K562 (cell line): ENCODE measurements around the gene STAM2. TPM values are rescaled to one million over a fixed set of nuclear protein-coding genes. Genes with fewer than 3 reads are reported as not detected.
A peak's percentile ranks its signal among the peaks of the same experiment; 100 is the strongest.
"Not testable (repeated sequence)": the region's sequence is repeated elsewhere in the genome, so short reads cannot be mapped to it uniquely, and the experiment has no call there.

ENCODE experiments used
- ATAC-seq: fragments of 200-7000 bp; cut with Tn5 transposase; 3 replicates; pipeline ENCODE4 v1.9.1; 2020; ENCODE audit warnings: moderate library complexity
- BruUV-seq: library from RNA; stranded (reverse); fragments of 400-500 nt; replicated peaks from 2 replicates; lab custom pipeline; 2021; lab: Mats Ljungman, UMichigan
- CTCF ChIA-PET: fragments of 300-600 bp; formaldehyde crosslinking; extraction: SDS; loops from one replicate; lab custom pipeline; 2021; ENCODE audit warnings: low intra/inter-chr PET ratio; lab: Yijun Ruan, JAX
- POLR2A ChIA-PET: fragments of 300-600, 350-650 bp; sonication (Branson Sonifier 250); formaldehyde crosslinking; extraction: SDS; loops from one replicate; lab custom pipeline; 2021; ENCODE audit warnings: antibody characterized with exemption, inconsistent platforms; lab: Yijun Ruan, JAX
- DNase-seq, 4 experiments: peaks; one replicate each; pipeline versions ENCODE4 v3.0.0 to v3.0.0-alpha.2; 2011 to 2018; ENCODE audit warnings: low spot score in 3 of 4, mixed read lengths in 3 of 4; ENCODE audit errors: extremely low read depth in 1 of 4
- FAIRE-seq: peaks from 2 replicates; lab custom pipeline; 2011; peaks lifted over from hg19 to GRCh38; lab: Jason Lieb, UNC
- H2AFZ ChIP-seq: 2 replicates; pipeline ENCODE4 v1.6.0; 2011; ENCODE audit warnings: low read depth, low read length, control low read depth, inconsistent platforms
- H3K27ac ChIP-seq: fragments of 200-600 bp; 3 replicates; pipeline ENCODE4 v1.8.0; 2011; ENCODE audit warnings: low read depth, mild to moderate bottlenecking, control low read depth, inconsistent platforms, low read length, moderate library complexity, mixed read lengths; ENCODE audit errors: extremely low read depth
- H3K27me3 ChIP-seq, 2 experiments: fragments of 300-600 bp in 1 of 2; 2 replicates in 1 of 2; 3 replicates in 1 of 2; pipeline versions ENCODE4 v1.6.0 to v1.8.0; 2011; ENCODE audit warnings: inconsistent platforms in 2 of 2, low read length in 2 of 2, mild to moderate bottlenecking in 1 of 2, mixed read lengths in 1 of 2, moderate library complexity in 1 of 2; ENCODE audit not compliant: control insufficient read depth in 2 of 2, insufficient read depth in 2 of 2
- H3K36me3 ChIP-seq: fragments of 300-600 bp; 3 replicates; pipeline ENCODE4 v1.8.0; 2011; ENCODE audit warnings: mild to moderate bottlenecking, low read length, inconsistent platforms; ENCODE audit not compliant: control insufficient read depth, insufficient read depth
- H3K4me1 ChIP-seq, 2 experiments: fragments of 200-600 bp in 1 of 2; replicated peaks in 1 of 2; 2 replicates in 1 of 2; 3 replicates in 1 of 2; pipeline versions ENCODE4 v1.5.1 to v1.8.0; 2011; ENCODE audit warnings: inconsistent platforms in 2 of 2, low read length in 2 of 2, mild to moderate bottlenecking in 1 of 2, mixed read lengths in 1 of 2, moderate library complexity in 1 of 2; ENCODE audit not compliant: control insufficient read depth in 2 of 2, insufficient read depth in 2 of 2
- H3K4me2 ChIP-seq: 2 replicates; pipeline ENCODE4 v1.6.1; 2011; ENCODE audit warnings: low read length, control low read depth, inconsistent platforms, mixed read lengths; ENCODE audit not compliant: insufficient read depth
- H3K4me3 ChIP-seq: fragments of 200-600 bp; sonication (generic), shearing (Covaris generic); 2 replicates; pipeline ENCODE4 v1.5.1; 2016; ENCODE audit warnings: control low read depth, inconsistent platforms
- H3K79me2 ChIP-seq: fragments of 200-600 bp; 3 replicates; pipeline ENCODE4 v1.8.0; 2011; ENCODE audit warnings: low read length, inconsistent platforms; ENCODE audit not compliant: control insufficient read depth, insufficient read depth
- H3K9ac ChIP-seq, 2 experiments: 2 replicates each; pipeline versions ENCODE4 v1.6.0 to v1.6.1; 2011; ENCODE audit warnings: low read depth in 2 of 2, low read length in 2 of 2, control low read depth in 1 of 2, inconsistent platforms in 1 of 2, mild to moderate bottlenecking in 1 of 2, mixed read lengths in 1 of 2; ENCODE audit not compliant: insufficient read depth in 1 of 2
- H3K9me1 ChIP-seq: one replicate; pipeline ENCODE4 v1.6.0; 2011; ENCODE audit warnings: inconsistent platforms, mild to moderate bottlenecking, low read length, moderate library complexity; ENCODE audit not compliant: control insufficient read depth, insufficient read depth
- H3K9me3 ChIP-seq: replicated peaks from 2 replicates; pipeline ENCODE4 v1.5.1; 2011; ENCODE audit warnings: low read depth, low read length, inconsistent platforms; ENCODE audit not compliant: control insufficient read depth, insufficient read depth
- H4K20me1 ChIP-seq: replicated peaks from 2 replicates; pipeline ENCODE4 v1.6.1; 2011; ENCODE audit warnings: low read length, inconsistent platforms, mixed read lengths; ENCODE audit not compliant: control insufficient read depth, insufficient read depth
- ARID2 ChIP-seq: fragments of 450-650 bp; IDR thresholded peaks from 2 replicates; pipeline ENCODE4 v1.6.1; 2017; ENCODE audit warnings: antibody characterized with exemption, mild to moderate bottlenecking
- CREB5 ChIP-seq: fragments of 250-450 bp; sonication (Bioruptor Pico); IDR thresholded peaks from 2 replicates; pipeline ENCODE4 v1.5.0; 2020; ENCODE audit warnings: mild to moderate bottlenecking
- HBP1 ChIP-seq: fragments of 450-650 bp; formaldehyde crosslinking; IDR thresholded peaks from 2 replicates; pipeline ENCODE4 v1.4.0; 2022; ENCODE audit warnings: missing genetic modification characterization
- HSF4 ChIP-seq: fragments of 250-450 bp; sonication (Bioruptor Pico); IDR thresholded peaks from 2 replicates; pipeline ENCODE4 v2.1.2; 2022; ENCODE audit warnings: mild to moderate bottlenecking, moderate library complexity, borderline replicate concordance
- JUND ChIP-seq, 2 experiments: IDR thresholded peaks; 2 replicates in 1 of 2; 3 replicates in 1 of 2; pipeline ENCODE4 v1.6.1; 2011; ENCODE audit warnings: borderline replicate concordance in 2 of 2, low read depth in 2 of 2, low read length in 2 of 2, improper control_type of control experiment in 1 of 2, missing biosample characterization in 1 of 2, missing genetic modification characterization in 1 of 2, missing genetic modification reagents in 1 of 2
- L3MBTL2 ChIP-seq: fragments of 450-650 bp; IDR thresholded peaks from 2 replicates; pipeline ENCODE4 v1.6.1; 2016; ENCODE audit warnings: mild to moderate bottlenecking, moderate library complexity
- MCM5 ChIP-seq: fragments of 450-650 bp; IDR thresholded peaks from 2 replicates; pipeline ENCODE4 v1.6.1; 2016; ENCODE audit warnings: low read depth
- MXD1 ChIP-seq: fragments of 250-450 bp; sonication (Bioruptor Pico); IDR thresholded peaks from 2 replicates; pipeline ENCODE4 v1.8.0; 2021; ENCODE audit warnings: borderline replicate concordance, mild to moderate bottlenecking, moderate library complexity; ENCODE audit not compliant: poor library complexity, severe bottlenecking
- PRPF4 ChIP-seq: fragments of 200-400 bp; formaldehyde crosslinking; IDR thresholded peaks from one replicate; pipeline ENCODE4 v1.6.1; 2017; ENCODE audit warnings: low read length, low read depth, mild to moderate bottlenecking; ENCODE audit not compliant: insufficient read depth, poor library complexity, severe bottlenecking
- RAD21 ChIP-seq, 2 experiments: fragments of 250-450 bp in 1 of 2; fragments of 450-650 bp in 1 of 2; sonication (Bioruptor Pico) in 1 of 2; formaldehyde crosslinking in 1 of 2; IDR thresholded peaks in 1 of 2; conservative IDR thresholded peaks in 1 of 2; 2 replicates each; pipeline versions ENCODE4 v1.4.0 to v1.8.0; 2020 to 2022; ENCODE audit warnings: mild to moderate bottlenecking in 2 of 2, moderate library complexity in 1 of 2
- SMARCC2 ChIP-seq: fragments of 450-650 bp; IDR thresholded peaks from 2 replicates; pipeline ENCODE4 v1.6.1; 2017; ENCODE audit warnings: antibody characterized with exemption, moderate library complexity, mild to moderate bottlenecking, low read depth
- SMC3 ChIP-seq: conservative IDR thresholded peaks from 2 replicates; pipeline ENCODE4 v1.6.1; 2011; ENCODE audit warnings: low read depth, low read length, improper control_type of control experiment; ENCODE audit not compliant: insufficient read depth
- TAF1 ChIP-seq: IDR thresholded peaks from 2 replicates; pipeline ENCODE4 v1.6.1; 2011; ENCODE audit warnings: mild to moderate bottlenecking, low read length, moderate library complexity; ENCODE audit not compliant: insufficient read depth, control insufficient read depth, severe bottlenecking; ENCODE audit errors: extremely low read depth
- ZNF121 ChIP-seq: sonication (generic); formaldehyde crosslinking; conservative IDR thresholded peaks from 2 replicates; pipeline ENCODE4 v1.8.0; 2022; ENCODE audit warnings: missing genetic modification reagents
- ZNF23 ChIP-seq: fragments of 250-450 bp; sonication (Bioruptor Pico); IDR thresholded peaks from 2 replicates; pipeline ENCODE4 v1.4.0; 2020; ENCODE audit warnings: mild to moderate bottlenecking
- ZNF3 ChIP-seq: fragments of 250-450 bp; sonication (Bioruptor Pico); IDR thresholded peaks from 2 replicates; pipeline ENCODE4 v1.5.0; 2021; ENCODE audit warnings: mild to moderate bottlenecking, moderate library complexity
- ZSCAN29 ChIP-seq: fragments of 450-650 bp; IDR thresholded peaks from 2 replicates; pipeline ENCODE4 v1.6.1; 2017
- WGBS: fragments of 100-300 bp; shearing (Covaris generic); methylation state at CpG from one replicate; pipeline ENCODE4 v1.1.6; 2016; ENCODE audit warnings: low coverage, mixed read lengths; ENCODE audit not compliant: insufficient coverage; ENCODE audit errors: missing lambda C conversion rate; 5-methylcytosine and 5-hydroxymethylcytosine counted together
- in situ Hi-C: fragments of 300-500 bp; cut with MboI; formaldehyde crosslinking; loops from 4 replicates; pipeline ENCODE4 v1.15.0; 2018; ENCODE audit warnings: inconsistent platforms, mixed read lengths
- intact Hi-C: fragments of 100-400 bp; cut with micrococcal nuclease; formaldehyde crosslinking; loops from 2 replicates; pipeline ENCODE4 v1.14.2; 2022
- polyA plus RNA-seq, 8 experiments: library from polyadenylated mRNA; depleted of rRNA in 4 of 8; stranded (reverse) in 5 of 8; unstranded in 3 of 8; fragments of >200 nt; fragmentation: Nextera tagmentation in 2 of 8; fragmentation: Illumina TruSeq in 1 of 8; extraction: Ambion mirVana in 2 of 8; extraction: Trizol in 1 of 8; gene quantifications; 2 replicates each; pipeline versions ENCODE4 v1.2.1 to v1.2.3, GENCODE V29; 2011 to 2014; ENCODE audit warnings: inconsistent platforms in 1 of 8, missing spikeins in 1 of 8
- total RNA-seq, 7 experiments: library from RNA; depleted of rRNA in 6 of 7; stranded (reverse); fragments of >200 nt in 6 of 7; fragmentation: Illumina TruSeq in 2 of 7; extraction: Trizol in 2 of 7; gene quantifications; 2 replicates each; pipeline versions ENCODE4 v1.2.1 to v1.2.3, GENCODE V29; 2011 to 2021; ENCODE audit warnings: low replicate concordance in 1 of 7

The STAM2 gene
- total and polyA plus RNA-seq, 9 of the 15 experiments (the other 6 are each of a cell fraction or from before 2014, with no cell fraction given), result 4.5 to 13.9 (median 8.7) TPM

GRCh38 chr2:152189622-152190495 is 14.3 kb upstream of the STAM2 start (continued):
- TF ChIP-seq HBP1 (no peak), CREB5 (CRISPR knock-in tag) (no peak), RAD21 (CRISPR knock-in tag; conservative IDR thresholded peaks at IDR 0.05 in 1 of 2, IDR thresholded peaks at IDR 0.05 in 1 of 2) (peak; percentile 93 to 95), L3MBTL2 (no peak), TAF1 (no peak), ZNF3 (CRISPR knock-in tag) (no peak), HSF4 (no peak), MCM5 (no peak), ARID2 (peak; percentile 62; the same call in 1 of the 2 replicates), SMC3 (peak; percentile 57), PRPF4 (no peak), ZNF121 (CRISPR knock-in tag) (peak; percentile 27), ZNF23 (CRISPR knock-in tag) (no peak), MXD1 (CRISPR knock-in tag) (no peak), SMARCC2 (no peak), ZSCAN29 (no peak), JUND (IDR thresholded peaks at IDR 0.05; ENCODE audit: borderline replicate concordance, low read depth, low read length) (peak; percentile 10; the same call in 1 of the 2 replicates), JUND (tag; IDR thresholded peaks at IDR 0.05; ENCODE audit: borderline replicate concordance, low read depth, low read length) (no peak)

GRCh38 chr2:152186808-152187207 is 11.2 kb upstream of the STAM2 start:
- H3K9me1 ChIP-seq, H3K4me1 ChIP-seq, BruUV-seq, H3K4me2 ChIP-seq, ATAC-seq, intact Hi-C loops, H3K4me3 ChIP-seq, H2AFZ ChIP-seq, H4K20me1 ChIP-seq, CTCF ChIA-PET, H3K9me3 ChIP-seq, H3K27me3 ChIP-seq, H3K36me3 ChIP-seq, DNase-seq, H3K27ac ChIP-seq, H3K79me2 ChIP-seq, FAIRE-seq, H3K9ac ChIP-seq: not testable (repeated sequence)
- WGBS, result 27% methylated on average over 5 of the region's 5 CpGs
- in situ Hi-C loops, result loop anchor here (10.0 kb wide), 1 partner anchor 378 kb away; no protein-coding TSS in a partner anchor
- POLR2A ChIA-PET, result interaction anchor here (1.7 kb wide), 1 partner anchor 11 kb away, joined by 4 read pairs; the partner anchor contains the start of gene STAM2
